Naive B cell (primary cell): Measurements from ENCODE around the gene CD151. TPM values are rescaled to one million over a fixed set of nuclear protein-coding genes. Genes with fewer than 3 reads are reported as not detected.

ENCODE experiments used
- ATAC-seq, 2 donors: fragments of 150-1000 bp; cut with Tn5 transposase; 2 replicates each; pipeline ENCODE4 v1.10.0; 2021; ENCODE audit warnings: low read depth in 2 of 2, mild to moderate bottlenecking in 2 of 2, moderate library complexity in 2 of 2
- DNase-seq: peaks from one replicate; pipeline ENCODE4 v3.0.0; 2022
- H3K27ac Mint-ChIP-seq, 6 donors: one replicate each; pipeline ENCODE4 v1.8.0; 2020 to 2022; ENCODE audit warnings: mild to moderate bottlenecking in 6 of 6, mixed read lengths in 6 of 6, moderate library complexity in 5 of 6, inconsistent platforms in 2 of 6
- H3K27me3 Mint-ChIP-seq, 3 donors: one replicate each; pipeline ENCODE4 v1.8.0; 2021 to 2022; ENCODE audit warnings: mixed read lengths in 3 of 3, mild to moderate bottlenecking in 1 of 3
- H3K36me3 Mint-ChIP-seq, 2 donors: one replicate each; pipeline ENCODE4 v1.8.0; 2020 to 2022; ENCODE audit warnings: mixed read lengths in 2 of 2, inconsistent platforms in 1 of 2, mild to moderate bottlenecking in 1 of 2
- H3K4me1 Mint-ChIP-seq, 3 donors: one replicate each; pipeline ENCODE4 v1.8.0; 2020 to 2022; ENCODE audit warnings: mixed read lengths in 3 of 3, inconsistent platforms in 1 of 3, mild to moderate bottlenecking in 1 of 3, moderate library complexity in 1 of 3
- H3K4me3 Mint-ChIP-seq, 8 donors: one replicate each; pipeline ENCODE4 v1.8.0; 2020 to 2022; ENCODE audit warnings: mild to moderate bottlenecking in 8 of 8, mixed read lengths in 8 of 8, moderate library complexity in 8 of 8, inconsistent platforms in 2 of 8
- H3K9me3 Mint-ChIP-seq, 7 donors: one replicate each; pipeline ENCODE4 v1.8.0; 2020 to 2022; ENCODE audit warnings: mixed read lengths in 7 of 7, mild to moderate bottlenecking in 5 of 7, inconsistent platforms in 2 of 7, moderate library complexity in 1 of 7
- polyA plus RNA-seq, 6 donors: library from polyadenylated mRNA; unstranded; fragments of 300-500 nt; fragmentation: Illumina TruSeq; gene quantifications; one replicate each; pipeline ENCODE4 v1.2.3, GENCODE V29; 2021; ENCODE audit warnings: low read depth in 6 of 6

The CD151 gene
- polyA plus RNA-seq, 6 donors from 2014 or later, result 1.2 to 5.8 (median 3.2) TPM

GRCh38 chr11:860234-861104 lies 27.7 kb downstream of the CD151 start:
- Mint-ChIP-seq H3K36me3 (no peaks in the 10 kb centered on the region), H3K4me1 (peaks cover 0 to 4% (median 0%) of the 10 kb centered on the region in 3 donors), H3K4me3 (no peak overlapping the region), H3K9me3 (no peaks in the 10 kb centered on the region), H3K27ac (peak overlapping the region in 1 of 6 donors; percentile 87), H3K27me3 (no peaks in the 10 kb centered on the region)
- ATAC-seq (no peak), DNase-seq (no peak)

- no peak for ATAC-seq
- DNase-seq, result no peak
- no peaks in the 10 kb centered on the region for H3K36me3 Mint-ChIP-seq
- peak overlapping the region in 3 of 6 donors; percentile 26 to 52 (median 49) for H3K27ac Mint-ChIP-seq
- no peaks in the 10 kb centered on the region for H3K9me3 Mint-ChIP-seq
- H3K4me1 Mint-ChIP-seq, result peaks cover 0 to 4% (median 0%) of the 10 kb centered on the region in 3 donors
- H3K27me3 Mint-ChIP-seq, result no peaks in the 10 kb centered on the region
- no peak overlapping the region for H3K4me3 Mint-ChIP-seq
Measured at GRCh38 chr11:861105-861479, 28.3 kb downstream of the CD151 start.

GRCh38 chr11:862081-862661 lies 29.4 kb downstream of the CD151 start:
- DNase-seq, result no peak
- no peaks in the 10 kb centered on the region for H3K36me3 Mint-ChIP-seq
- no peaks in the 10 kb centered on the region for H3K27me3 Mint-ChIP-seq
- H3K4me1 Mint-ChIP-seq, result no peaks in the 10 kb centered on the region
- no peak overlapping the region for H3K27ac Mint-ChIP-seq
- H3K4me3 Mint-ChIP-seq, result no peak overlapping the region
- ATAC-seq, result no peak
- no peaks in the 10 kb centered on the region for H3K9me3 Mint-ChIP-seq

GRCh38 chr11:862696-863022 lies 29.9 kb downstream of the CD151 start:
- Mint-ChIP-seq H3K9me3 (no peaks in the 10 kb centered on the region), H3K4me3 (no peak overlapping the region), H3K27ac (no peak overlapping the region), H3K27me3 (no peaks in the 10 kb centered on the region), H3K36me3 (no peaks in the 10 kb centered on the region), H3K4me1 (no peaks in the 10 kb centered on the region)
- no peak for ATAC-seq
- DNase-seq, result no peak

- Mint-ChIP-seq H3K36me3 (no peaks in the 10 kb centered on the region), H3K4me3 (no peak overlapping the region), H3K27ac (no peak overlapping the region), H3K9me3 (no peaks in the 10 kb centered on the region), H3K27me3 (no peaks in the 10 kb centered on the region), H3K4me1 (no peaks in the 10 kb centered on the region)
- ATAC-seq, result no peak
- no peak for DNase-seq
Measured at GRCh38 chr11:863023-863909, 30.5 kb downstream of the CD151 start.

- DNase-seq, result no peak
- Mint-ChIP-seq H3K27me3 (no peaks in the 10 kb centered on the region), H3K9me3 (no peaks in the 10 kb centered on the region), H3K4me1 (no peaks in the 10 kb centered on the region), H3K36me3 (no peaks in the 10 kb centered on the region), H3K27ac (no peak overlapping the region), H3K4me3 (no peak overlapping the region)
- ATAC-seq, result no peak
Measured at GRCh38 chr11:863910-864827, 31.4 kb downstream of the CD151 start.

- Mint-ChIP-seq H3K9me3 (no peaks in the 10 kb centered on the region), H3K27ac (peak overlapping the region in 1 of 6 donors; percentile 13), H3K27me3 (no peaks in the 10 kb centered on the region), H3K36me3 (no peaks in the 10 kb centered on the region), H3K4me1 (no peaks in the 10 kb centered on the region), H3K4me3 (no peak overlapping the region)
- no peak for ATAC-seq
- DNase-seq, result no peak
Measured at GRCh38 chr11:864898-865297, 32.1 kb downstream of the CD151 start.

- Mint-ChIP-seq H3K36me3 (no peaks in the 10 kb centered on the region), H3K4me3 (peak overlapping the region in 1 of 8 donors; percentile 47), H3K9me3 (no peaks in the 10 kb centered on the region), H3K27me3 (no peaks in the 10 kb centered on the region), H3K27ac (peak overlapping the region in 1 of 6 donors; percentile 24), H3K4me1 (no peaks in the 10 kb centered on the region)
- DNase-seq, result no peak
- no peak for ATAC-seq
Measured at GRCh38 chr11:865462-866430, 33.0 kb downstream of the CD151 start.

- H3K27ac Mint-ChIP-seq, result no peak overlapping the region
- ATAC-seq (no peak), DNase-seq (no peak)
- H3K4me3 Mint-ChIP-seq, result no peak overlapping the region
- no peaks in the 10 kb centered on the region for H3K4me1 Mint-ChIP-seq
- H3K27me3 Mint-ChIP-seq, result no peaks in the 10 kb centered on the region
- no peaks in the 10 kb centered on the region for H3K36me3 Mint-ChIP-seq
- H3K9me3 Mint-ChIP-seq, result no peaks in the 10 kb centered on the region
Measured at GRCh38 chr11:866481-866880, 33.7 kb downstream of the CD151 start.

GRCh38 chr11:867856-868358 lies 35.2 kb downstream of the CD151 start:
- ATAC-seq, result no peak
- no peak for DNase-seq
- Mint-ChIP-seq H3K27ac (peak overlapping the region in 2 of 6 donors; percentile 27 to 60), H3K9me3 (no peaks in the 10 kb centered on the region), H3K4me1 (no peaks in the 10 kb centered on the region), H3K36me3 (no peaks in the 10 kb centered on the region), H3K27me3 (no peaks in the 10 kb centered on the region), H3K4me3 (no peak overlapping the region)

- no peak for DNase-seq
- Mint-ChIP-seq H3K27me3 (no peaks in the 10 kb centered on the region), H3K9me3 (no peaks in the 10 kb centered on the region), H3K36me3 (peaks cover 0 to 2% of the 10 kb centered on the region in 2 donors), H3K4me1 (peaks cover 0 to 3% (median 0%) of the 10 kb centered on the region in 3 donors), H3K27ac (peak overlapping the region in 2 of 6 donors; percentile 56 to 60), H3K4me3 (no peak overlapping the region)
- no peak for ATAC-seq
Measured at GRCh38 chr11:868394-868793, 35.6 kb downstream of the CD151 start.

- ATAC-seq, result no peak
- H3K9me3 Mint-ChIP-seq, result no peaks in the 10 kb centered on the region
- no peak for DNase-seq
- peaks cover 0 to 6% of the 10 kb centered on the region in 2 donors for H3K36me3 Mint-ChIP-seq
- H3K4me3 Mint-ChIP-seq, result no peak overlapping the region
- H3K27ac Mint-ChIP-seq, result peak overlapping the region in 1 of 6 donors; percentile 56
- no peaks in the 10 kb centered on the region for H3K27me3 Mint-ChIP-seq
- peaks cover 0 to 7% (median 3%) of the 10 kb centered on the region in 3 donors for H3K4me1 Mint-ChIP-seq
Measured at GRCh38 chr11:868802-869201, 36.0 kb downstream of the CD151 start.
